H9 (cell line): ENCODE measurements around the gene WDR7. TPM values are rescaled to one million over a fixed set of nuclear protein-coding genes. Genes with fewer than 3 reads are reported as not detected.

Source experiments
- DNase-seq: peaks from one replicate; pipeline ENCODE4 v3.0.0-alpha.2; 2017
- H2AFZ ChIP-seq: one replicate; pipeline ENCODE4 v1.6.1; 2013; ENCODE audit warnings: mild to moderate bottlenecking, low read length, control low read depth, moderate library complexity
- H2AK5ac ChIP-seq: 2 replicates; pipeline ENCODE4 v1.6.1; 2013; ENCODE audit warnings: low read length, control low read depth, mixed read lengths; ENCODE audit not compliant: insufficient read length
- H2BK120ac ChIP-seq: one replicate; pipeline ENCODE4 v1.6.1; 2013; ENCODE audit warnings: low read depth, mild to moderate bottlenecking, low read length, control low read depth, inconsistent platforms; ENCODE audit not compliant: poor library complexity, severe bottlenecking
- H2BK12ac ChIP-seq: 2 replicates; pipeline ENCODE4 v1.6.1; 2013; ENCODE audit warnings: low read length, control low read depth, mixed read lengths, low read depth; ENCODE audit not compliant: insufficient read length
- H2BK15ac ChIP-seq: 2 replicates; pipeline ENCODE4 v1.6.1; 2013; ENCODE audit warnings: low read depth, low read length, control low read depth
- H2BK20ac ChIP-seq: one replicate; pipeline ENCODE4 v1.6.1; 2013; ENCODE audit warnings: low read depth, mild to moderate bottlenecking, low read length, control low read depth, inconsistent platforms; ENCODE audit not compliant: poor library complexity, severe bottlenecking
- H2BK5ac ChIP-seq: 2 replicates; pipeline ENCODE4 v1.6.1; 2013; ENCODE audit warnings: low read length, control low read depth, mixed read lengths; ENCODE audit not compliant: insufficient read length
- H3K14ac ChIP-seq: 2 replicates; pipeline ENCODE4 v1.6.1; 2013; ENCODE audit warnings: low read length, control low read depth; ENCODE audit not compliant: insufficient read depth
- H3K18ac ChIP-seq: 2 replicates; pipeline ENCODE4 v1.6.1; 2013; ENCODE audit warnings: low read depth, mild to moderate bottlenecking, mixed read lengths, low read length, control low read depth; ENCODE audit not compliant: insufficient read length
- H3K23ac ChIP-seq: 2 replicates; pipeline ENCODE4 v1.6.1; 2013; ENCODE audit warnings: low read length, control low read depth, mixed read lengths, low read depth; ENCODE audit not compliant: insufficient read length
- H3K23me2 ChIP-seq: 2 replicates; pipeline ENCODE4 v1.6.1; 2013; ENCODE audit warnings: low read depth, mild to moderate bottlenecking, mixed read lengths, low read length, control low read depth; ENCODE audit not compliant: insufficient read length, poor library complexity, severe bottlenecking
- H3K27ac ChIP-seq: 2 replicates; pipeline ENCODE4 v1.5.1; 2013; ENCODE audit warnings: low read length, control low read depth, mixed read lengths, low read depth; ENCODE audit not compliant: insufficient read length
- H3K27me3 ChIP-seq: 2 replicates; pipeline ENCODE4 v1.6.1; 2013; ENCODE audit warnings: low read length, control low read depth, inconsistent platforms; ENCODE audit not compliant: insufficient read depth
- H3K4ac ChIP-seq: 2 replicates; pipeline ENCODE4 v1.6.1; 2013; ENCODE audit warnings: low read depth, mild to moderate bottlenecking, control low read depth, inconsistent platforms, low read length, moderate library complexity
- H3K4me1 ChIP-seq: 2 replicates; pipeline ENCODE4 v1.6.1; 2013; ENCODE audit warnings: low read length, control low read depth, inconsistent platforms; ENCODE audit not compliant: insufficient read depth
- H3K4me2 ChIP-seq: 2 replicates; pipeline ENCODE4 v1.6.1; 2013; ENCODE audit warnings: low read length, control low read depth, mixed read lengths; ENCODE audit not compliant: insufficient read length, insufficient read depth
- H3K56ac ChIP-seq: 2 replicates; pipeline ENCODE4 v1.6.1; 2013; ENCODE audit warnings: low read depth, mild to moderate bottlenecking, mixed read lengths, low read length, control low read depth; ENCODE audit not compliant: insufficient read length
- H3K79me1 ChIP-seq: 2 replicates; pipeline ENCODE4 v1.6.1; 2013; ENCODE audit warnings: low read depth, mild to moderate bottlenecking, moderate library complexity, low read length, control low read depth, inconsistent platforms; ENCODE audit not compliant: insufficient read depth, poor library complexity, severe bottlenecking
- H3K79me2 ChIP-seq: 2 replicates; pipeline ENCODE4 v1.6.1; 2013; ENCODE audit warnings: low read length, control low read depth, inconsistent platforms; ENCODE audit not compliant: insufficient read depth
- H3K9ac ChIP-seq: 2 replicates; pipeline ENCODE4 v1.6.1; 2013; ENCODE audit warnings: low read length, control low read depth, mixed read lengths; ENCODE audit not compliant: insufficient read length; ENCODE audit errors: extremely low read depth
- H3K9me3 ChIP-seq: one replicate; pipeline ENCODE4 v1.6.1; 2013; ENCODE audit warnings: low read depth, low read length, inconsistent platforms; ENCODE audit not compliant: control insufficient read depth
- H3T11ph ChIP-seq: one replicate; pipeline ENCODE4 v1.6.1; 2013; ENCODE audit warnings: mild to moderate bottlenecking, low read length, control low read depth, inconsistent platforms
- H4K20me1 ChIP-seq: one replicate; pipeline ENCODE4 v1.6.1; 2013; ENCODE audit not compliant: control insufficient read depth, insufficient read length, insufficient read depth
- H4K5ac ChIP-seq: 2 replicates; pipeline ENCODE4 v1.6.1; 2013; ENCODE audit warnings: low read depth, mild to moderate bottlenecking, mixed read lengths, low read length, control low read depth; ENCODE audit not compliant: insufficient read length
- H4K8ac ChIP-seq: replicated peaks from 2 replicates; pipeline ENCODE4 v1.6.1; 2013; ENCODE audit warnings: low read length, control low read depth, mixed read lengths, low read depth; ENCODE audit not compliant: insufficient read length
- H4K91ac ChIP-seq: 2 replicates; pipeline ENCODE4 v1.6.1; 2013; ENCODE audit warnings: low read depth, mild to moderate bottlenecking, moderate library complexity, mixed read lengths, low read length, control low read depth; ENCODE audit not compliant: insufficient read length
- H3K27ac Mint-ChIP-seq, 3 experiments: 2 replicates in 2 of 3; 3 replicates in 1 of 3; pipeline ENCODE4 v1.8.0; 2020 to 2021; ENCODE audit warnings: mixed read lengths in 3 of 3, mild to moderate bottlenecking in 1 of 3, moderate library complexity in 1 of 3
- H3K27me3 Mint-ChIP-seq: 2 replicates; pipeline ENCODE4 v1.8.0; 2021; ENCODE audit warnings: low read depth, mild to moderate bottlenecking, moderate library complexity, mixed read lengths
- H3K36me3 Mint-ChIP-seq, 3 experiments: 2 replicates in 2 of 3; 3 replicates in 1 of 3; pipeline ENCODE4 v1.8.0; 2020 to 2021; ENCODE audit warnings: low read depth in 3 of 3, mixed read lengths in 3 of 3; ENCODE audit not compliant: insufficient read depth in 1 of 3
- H3K4me1 Mint-ChIP-seq, 2 experiments: 2 replicates each; pipeline ENCODE4 v1.8.0; 2020; ENCODE audit warnings: mixed read lengths in 2 of 2
- H3K4me3 Mint-ChIP-seq, 2 experiments: 2 replicates in 1 of 2; 3 replicates in 1 of 2; pipeline ENCODE4 v1.8.0; 2020 to 2021; ENCODE audit warnings: mild to moderate bottlenecking in 2 of 2, mixed read lengths in 2 of 2, moderate library complexity in 1 of 2
- H3K9me3 Mint-ChIP-seq, 2 experiments: 2 replicates in 1 of 2; 3 replicates in 1 of 2; pipeline ENCODE4 v1.8.0; 2020; ENCODE audit warnings: mild to moderate bottlenecking in 2 of 2, mixed read lengths in 2 of 2, moderate library complexity in 1 of 2
- CTCF ChIP-seq: fragments of 200-600 bp; sonication (generic); conservative IDR thresholded peaks from 3 replicates; pipeline ENCODE4 v1.8.0; 2021; ENCODE audit warnings: antibody characterized with exemption, mild to moderate bottlenecking
- WGBS: extraction: QIAGEN DNeasy Blood & Tissue Kit; methylation state at CpG from one replicate; pipeline ENCODE4 v1.1.7; 2013; ENCODE audit warnings: missing lambda C conversion rate, low lambda C conversion rate, mixed read lengths; ENCODE audit not compliant: insufficient read length; ENCODE audit errors: extremely low coverage; 5-methylcytosine and 5-hydroxymethylcytosine counted together
- total RNA-seq: library from RNA; stranded (reverse); gene quantifications from 2 replicates; pipeline ENCODE4 v1.2.1, GENCODE V29; 2021

WDR7 gene
- total RNA-seq, 1 experiment from 2014 or later = 14.8 TPM

- Histone ChIP-seq H3K79me2 (no peaks in the 10 kb centered on the region), H3K4me1 (no peaks in the 10 kb centered on the region), H4K8ac (no peak overlapping the region), H3K27me3 (no peaks in the 10 kb centered on the region), H2BK20ac (no peak overlapping the region), H4K20me1 (no peaks in the 10 kb centered on the region), H2AFZ (no peak overlapping the region), H3K9me3 (no peaks in the 10 kb centered on the region), H2BK5ac (no peak overlapping the region), H2BK120ac (no peak overlapping the region), H2BK12ac (no peak overlapping the region), H3K79me1 (no peaks in the 10 kb centered on the region), H3K4ac (no peak overlapping the region), H3K27ac (no peak overlapping the region), H3T11ph (no peak overlapping the region), H3K23me2 (no peaks in the 10 kb centered on the region), H3K14ac (no peak overlapping the region), H3K18ac (no peak overlapping the region), H3K9ac (no peak overlapping the region), H3K56ac (no peak overlapping the region), H3K4me2 (no peak overlapping the region), H2AK5ac (no peak overlapping the region), H2BK15ac (no peak overlapping the region), H4K91ac (no peak overlapping the region), H4K5ac (no peak overlapping the region), H3K23ac (no peak overlapping the region)
- no peaks in the 10 kb centered on the region for H3K27me3 Mint-ChIP-seq
- peaks cover 0 to 4% (median 0%) of the 10 kb centered on the region in 3 experiments; a peak in 3 of 7 replicates for H3K36me3 Mint-ChIP-seq
- no CpG with 5 or more reads among the region's 1 CpG for WGBS
- H3K4me3 Mint-ChIP-seq = no peak overlapping the region
- DNase-seq = no peak
- H3K4me1 Mint-ChIP-seq = peaks cover 0 to 9% of the 10 kb centered on the region in 2 experiments; a peak in 2 of 4 replicates
- peaks cover 0 to 2% of the 10 kb centered on the region in 2 experiments; a peak in 1 of 5 replicates for H3K9me3 Mint-ChIP-seq
- H3K27ac Mint-ChIP-seq = no peak overlapping the region; a peak in 1 of 7 replicates
- no peak for TF ChIP-seq CTCF
Observed at GRCh38 chr18:56851774-56852173, 200.6 kb downstream of the WDR7 start.
